NCI-H128 (cell line): ENCODE results near the gene LDAH.

ENCODE experiments used
- DNase-seq: peaks from one replicate; lab custom pipeline; 2025; ENCODE audit not compliant: unreplicated experiment; lab: John Stamatoyannopoulos, UW

The LDAH gene

DNA sequence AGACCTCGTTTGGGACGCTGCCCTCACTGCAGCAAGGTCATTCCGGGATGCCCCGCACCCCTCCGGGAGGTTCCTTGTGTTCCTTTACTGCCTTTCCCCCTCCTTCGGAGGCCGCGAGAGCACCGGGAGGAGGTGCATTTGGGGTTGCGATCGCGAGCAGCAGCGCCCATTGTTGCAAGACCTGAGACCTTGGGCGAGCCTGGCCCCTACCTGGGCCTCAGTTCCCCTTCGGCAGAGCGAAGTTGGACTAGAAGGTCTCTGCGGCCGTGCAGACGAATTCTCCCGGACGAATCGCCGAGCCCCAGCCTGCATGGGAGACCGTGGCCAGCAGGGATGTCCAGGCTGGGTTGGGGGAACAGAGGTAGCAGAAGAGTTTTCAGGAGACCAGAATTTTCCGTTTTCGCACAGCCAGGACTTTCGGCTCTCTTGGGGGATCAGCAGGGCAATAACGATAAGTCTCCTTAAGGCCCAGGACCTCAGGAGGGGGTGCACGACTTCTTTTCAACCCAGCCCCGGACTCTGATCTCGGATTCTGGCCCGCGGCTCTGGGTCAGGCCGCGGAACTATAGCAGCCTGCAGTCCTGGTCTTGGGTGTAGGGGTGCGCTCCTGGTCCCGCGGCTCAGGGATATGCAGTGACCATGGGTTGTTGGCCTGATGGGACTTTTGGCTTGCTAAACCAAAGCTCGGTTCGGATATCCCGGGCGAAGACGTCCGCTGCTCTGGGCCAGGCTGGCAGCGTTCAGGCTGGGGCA is 153.2 kb downstream of the LDAH start:
- DNase-seq = no peak

DNA sequence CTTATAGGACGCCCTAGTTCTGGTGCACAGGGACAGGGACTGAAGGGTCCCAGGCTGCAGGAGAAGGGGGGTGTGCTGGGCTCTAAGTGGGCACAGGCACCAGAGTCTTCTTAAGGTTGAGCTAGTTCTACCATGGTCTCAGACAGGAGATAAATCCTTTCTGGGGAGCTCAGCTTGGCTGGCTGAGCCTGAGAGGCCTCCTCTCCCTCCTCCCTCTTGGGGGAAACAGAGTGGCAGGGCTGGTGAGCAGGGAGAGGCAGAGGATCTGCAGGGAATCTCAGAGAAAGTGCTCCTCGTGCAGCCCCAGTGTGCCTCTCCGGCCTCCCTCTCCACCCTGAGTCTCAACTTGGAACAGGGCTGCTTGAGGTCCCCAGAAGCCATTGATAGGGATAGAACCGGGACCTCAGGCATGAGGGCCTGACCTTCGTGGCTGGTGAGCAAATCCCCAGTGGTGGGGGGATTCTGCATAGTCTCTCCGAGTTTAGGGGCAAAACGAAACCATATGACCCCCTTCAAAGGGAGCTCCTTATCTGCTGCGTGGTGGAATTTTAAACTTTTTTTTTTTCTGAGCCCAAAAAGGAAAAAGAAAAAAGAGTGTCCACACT is 153.9 kb downstream of the LDAH start:
- DNase-seq = no peak

- DNase-seq = no peak
Measured at GRCh38 chr2:20668451-20668850, 154.4 kb downstream of the LDAH start.

DNA sequence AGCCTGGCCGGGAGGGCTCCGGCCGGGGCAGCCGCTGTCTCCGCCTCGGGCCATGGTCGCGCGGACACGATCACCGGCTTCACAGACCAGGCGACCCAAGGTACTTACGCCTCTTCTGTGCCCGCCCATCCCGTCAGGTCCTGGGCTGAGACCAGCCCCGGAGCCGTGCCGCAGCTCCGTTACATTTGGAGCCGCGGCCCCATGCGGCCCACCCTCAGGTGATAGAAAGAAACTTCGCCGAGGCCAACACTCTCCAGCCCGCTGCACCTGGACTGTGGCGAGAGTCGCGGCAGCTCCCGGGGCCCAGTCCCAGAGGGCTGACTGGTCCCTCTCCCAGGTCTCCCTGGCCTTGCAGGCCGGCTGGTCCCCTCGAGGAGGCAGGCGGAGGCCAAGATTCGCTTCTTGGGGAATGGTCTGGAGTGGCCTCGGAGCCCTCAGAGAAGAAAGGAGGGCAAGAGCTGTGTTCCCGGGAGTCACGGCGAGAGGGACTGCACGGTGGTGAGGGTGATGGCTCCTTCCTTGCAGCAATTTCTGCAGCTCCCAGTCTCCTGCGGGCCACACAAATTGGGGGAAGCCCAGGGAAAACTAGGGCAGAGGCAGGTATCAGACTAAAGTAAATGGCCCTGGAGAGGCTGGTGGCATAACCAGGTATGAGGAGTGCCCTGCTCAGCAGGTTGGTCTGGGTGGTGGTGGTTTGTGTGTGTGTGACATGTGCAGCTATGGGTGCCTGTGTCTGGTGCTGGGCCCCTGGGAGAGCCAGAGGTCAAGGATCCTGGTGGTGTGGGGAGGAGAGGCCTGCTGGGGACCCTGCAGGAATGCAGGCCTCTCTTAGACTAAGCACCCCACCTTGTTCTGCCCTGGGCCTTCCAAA is 155.1 kb downstream of the LDAH start:
- no peak for DNase-seq

DNA sequence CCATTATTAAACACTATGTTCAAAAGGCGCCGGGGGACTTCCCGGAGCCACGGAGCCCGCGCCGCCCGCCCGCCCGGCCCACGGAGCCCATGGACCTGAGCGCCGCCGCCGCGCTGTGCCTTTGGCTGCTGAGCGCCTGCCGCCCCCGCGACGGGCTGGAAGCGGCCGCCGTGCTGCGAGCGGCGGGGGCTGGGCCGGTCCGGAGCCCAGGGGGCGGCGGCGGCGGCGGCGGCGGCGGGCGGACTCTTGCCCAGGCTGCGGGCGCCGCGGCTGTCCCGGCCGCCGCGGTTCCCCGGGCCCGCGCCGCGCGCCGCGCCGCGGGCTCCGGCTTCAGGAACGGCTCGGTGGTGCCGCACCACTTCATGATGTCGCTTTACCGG is 155.8 kb downstream of the LDAH start:
- no peak for DNase-seq

- DNase-seq = no peak
Measured at GRCh38 chr2:20666304-20667150, 156.4 kb downstream of the LDAH start, which contains the start of gene GDF7. Gene GDF7 (plus strand): TSS chr2:20667144. CDS start chr2:20667240, 96 bp downstream.

- DNase-seq = no peak
Measured at GRCh38 chr2:20666005-20666303, 156.9 kb downstream of the LDAH start.

DNA sequence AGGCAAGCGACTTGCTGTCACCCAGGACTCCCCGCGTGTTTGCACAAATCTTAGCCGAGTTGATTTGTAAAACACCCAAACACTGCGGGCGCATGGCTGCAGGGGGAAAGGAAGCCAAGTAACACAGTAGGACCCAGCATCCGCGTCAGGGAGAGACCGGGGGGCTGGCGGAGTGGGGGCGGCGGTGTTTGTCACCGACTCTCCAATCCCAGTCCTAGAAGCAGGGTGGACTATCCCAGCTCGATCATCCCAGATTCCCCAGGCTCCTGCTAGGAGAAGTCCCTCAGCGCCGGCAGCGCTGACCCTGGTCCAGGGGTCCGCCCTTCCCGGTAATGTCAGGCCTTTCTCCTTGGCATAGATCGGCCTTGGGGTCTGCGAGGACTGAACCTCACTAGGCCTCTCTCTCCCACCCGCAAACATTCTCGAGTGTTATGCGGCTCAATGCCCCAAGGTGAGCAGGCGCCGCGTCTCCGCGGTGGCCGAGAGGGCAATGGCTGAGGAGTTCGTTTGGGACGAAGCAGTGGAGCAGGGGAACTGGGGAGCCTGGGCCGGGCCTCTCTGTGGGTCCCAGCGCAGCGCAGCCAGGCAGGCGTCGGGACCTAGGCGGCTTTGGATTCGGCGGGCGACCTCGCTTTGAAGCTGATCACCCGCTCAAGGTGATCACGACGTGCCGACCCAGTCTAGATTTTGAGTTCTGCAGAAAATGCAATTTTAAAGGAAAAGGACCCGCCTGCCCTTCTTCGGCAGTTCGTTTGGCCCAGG is 157.5 kb downstream of the LDAH start:
- no peak for DNase-seq

GRCh38 chr2:20664431-20665242 is 158.3 kb downstream of the LDAH start:
- no peak for DNase-seq

GRCh38 chr2:20664071-20664390 is 158.9 kb downstream of the LDAH start:
- DNase-seq = no peak

- no peak for DNase-seq
Measured at GRCh38 chr2:20663196-20664070, 159.5 kb downstream of the LDAH start.

GRCh38 chr2:20662308-20662937 is 160.5 kb downstream of the LDAH start:
- DNase-seq = no peak

- DNase-seq = no peak
Measured at GRCh38 chr2:20661421-20662307, 161.2 kb downstream of the LDAH start.

GRCh38 chr2:20660506-20661420 is 162.1 kb downstream of the LDAH start:
- DNase-seq = no peak

DNA sequence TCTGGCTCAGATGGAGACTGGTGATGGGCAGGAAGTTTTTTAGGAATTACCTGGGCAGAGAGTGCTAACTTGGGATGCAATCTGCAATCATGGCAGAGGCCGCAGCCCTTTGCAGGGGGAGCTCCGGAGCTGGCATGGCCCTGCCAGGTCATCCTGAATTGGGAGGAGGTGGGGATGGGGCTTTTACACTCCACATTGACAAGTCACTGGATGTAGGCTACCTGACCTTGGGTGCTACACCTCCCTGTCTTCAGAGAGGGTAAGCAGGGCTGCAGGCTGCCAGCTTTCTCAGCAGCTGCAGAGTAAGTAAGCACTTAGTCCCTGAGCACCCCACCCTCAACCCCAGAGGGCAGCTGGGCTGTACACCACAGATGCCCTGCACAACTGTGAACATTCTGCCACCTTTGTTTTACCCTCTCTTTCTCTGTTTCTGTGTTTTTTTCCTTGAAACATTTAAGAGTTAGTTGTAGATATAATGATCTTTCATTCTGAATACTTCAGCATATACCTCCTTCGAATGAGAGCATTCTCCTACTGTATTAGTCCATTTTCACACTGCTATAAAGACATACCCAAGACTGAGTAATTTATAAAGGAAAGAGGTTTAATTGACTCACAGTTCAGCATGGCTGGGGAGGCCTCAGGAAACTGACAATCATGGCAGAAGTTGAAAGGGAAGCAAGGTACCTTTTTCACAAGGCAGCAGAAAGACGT is 165.2 kb downstream of the LDAH start:
- no peak for DNase-seq

- DNase-seq = no peak
Measured at GRCh38 chr2:20656561-20656960, 166.3 kb downstream of the LDAH start.
